GM08714 (cell line): ENCODE data around the gene CTNNB1.

Experiments
- H3K4me3 ChIP-seq: fragments of 200-500 bp; sonication (Bioruptor generic); 2 replicates; pipeline ENCODE4 v1.5.1; 2014; ENCODE audit warnings: mild to moderate bottlenecking, low read length, inconsistent platforms
- ZNF274 ChIP-seq: IDR thresholded peaks from 2 replicates; pipeline ENCODE4 v1.6.1; 2012; ENCODE audit warnings: mild to moderate bottlenecking, low read depth, low read length

Gene CTNNB1

GRCh38 chr3:41178576-41178975 is 20.7 kb upstream of the CTNNB1 start:
- TF ChIP-seq ZNF274: no peak

GRCh38 chr3:41180396-41180795 is 18.9 kb upstream of the CTNNB1 start:
- TF ChIP-seq ZNF274: no peak
- no peak overlapping the region for H3K4me3 ChIP-seq

More at GRCh38 chr3:41178576-41178975, 20.7 kb upstream of the CTNNB1 start:
- H3K4me3 ChIP-seq: no peak overlapping the region

- no peak for TF ChIP-seq ZNF274
- H3K4me3 ChIP-seq: no peak overlapping the region
Observed at GRCh38 chr3:41182504-41183059, 16.7 kb upstream of the CTNNB1 start.

GRCh38 chr3:41184394-41184793 is 14.9 kb upstream of the CTNNB1 start:
- TF ChIP-seq ZNF274: no peak
- no peak overlapping the region for H3K4me3 ChIP-seq

- no peak overlapping the region for H3K4me3 ChIP-seq
- no peak for TF ChIP-seq ZNF274
Observed at GRCh38 chr3:41186297-41186696, 13.0 kb upstream of the CTNNB1 start.

GRCh38 chr3:41188306-41188705 is 11.0 kb upstream of the CTNNB1 start:
- TF ChIP-seq ZNF274: no peak
- no peak overlapping the region for H3K4me3 ChIP-seq

GRCh38 chr3:41190509-41191284 is 8.6 kb upstream of the CTNNB1 start:
- TF ChIP-seq ZNF274: no peak
- H3K4me3 ChIP-seq: no peak overlapping the region

- no peak overlapping the region for H3K4me3 ChIP-seq
- TF ChIP-seq ZNF274: no peak
Observed at GRCh38 chr3:41192885-41193284, 6.4 kb upstream of the CTNNB1 start.

- H3K4me3 ChIP-seq: no peak overlapping the region
- no peak for TF ChIP-seq ZNF274
Observed at GRCh38 chr3:41193794-41194539, 5.3 kb upstream of the CTNNB1 start.

GRCh38 chr3:41194701-41195100 is 4.6 kb upstream of the CTNNB1 start:
- no peak overlapping the region for H3K4me3 ChIP-seq
- no peak for TF ChIP-seq ZNF274

GRCh38 chr3:41195946-41196345 is 3.4 kb upstream of the CTNNB1 start:
- no peak for TF ChIP-seq ZNF274
- H3K4me3 ChIP-seq: no peak overlapping the region

- H3K4me3 ChIP-seq: no peak overlapping the region
- TF ChIP-seq ZNF274: no peak
Observed at GRCh38 chr3:41196499-41197410, 2.5 kb upstream of the CTNNB1 start.

- no peak for TF ChIP-seq ZNF274
- H3K4me3 ChIP-seq: no peak overlapping the region
Observed at GRCh38 chr3:41198046-41198445, 1.3 kb upstream of the CTNNB1 start.

- H3K4me3 ChIP-seq: peak overlapping the region; percentile 92
- no peak for TF ChIP-seq ZNF274
Observed at GRCh38 chr3:41198526-41198925, 779 bp upstream of the CTNNB1 start.
